Measurements from ENCODE around the gene CPED1.
"Not testable (repeated sequence)": the region's sequence is repeated elsewhere in the genome, so short reads cannot be mapped to it uniquely, and the experiment has no call there.

- TF ChIP-seq, protein P1, sequence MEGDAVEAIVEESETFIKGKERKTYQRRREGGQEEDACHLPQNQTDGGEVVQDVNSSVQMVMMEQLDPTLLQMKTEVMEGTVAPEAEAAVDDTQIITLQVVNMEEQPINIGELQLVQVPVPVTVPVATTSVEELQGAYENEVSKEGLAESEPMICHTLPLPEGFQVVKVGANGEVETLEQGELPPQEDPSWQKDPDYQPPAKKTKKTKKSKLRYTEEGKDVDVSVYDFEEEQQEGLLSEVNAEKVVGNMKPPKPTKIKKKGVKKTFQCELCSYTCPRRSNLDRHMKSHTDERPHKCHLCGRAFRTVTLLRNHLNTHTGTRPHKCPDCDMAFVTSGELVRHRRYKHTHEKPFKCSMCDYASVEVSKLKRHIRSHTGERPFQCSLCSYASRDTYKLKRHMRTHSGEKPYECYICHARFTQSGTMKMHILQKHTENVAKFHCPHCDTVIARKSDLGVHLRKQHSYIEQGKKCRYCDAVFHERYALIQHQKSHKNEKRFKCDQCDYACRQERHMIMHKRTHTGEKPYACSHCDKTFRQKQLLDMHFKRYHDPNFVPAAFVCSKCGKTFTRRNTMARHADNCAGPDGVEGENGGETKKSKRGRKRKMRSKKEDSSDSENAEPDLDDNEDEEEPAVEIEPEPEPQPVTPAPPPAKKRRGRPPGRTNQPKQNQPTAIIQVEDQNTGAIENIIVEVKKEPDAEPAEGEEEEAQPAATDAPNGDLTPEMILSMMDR (conservative IDR thresholded peaks at IDR 0.05; ENCODE audit: low read length) = not testable (repeated sequence)
- TF ChIP-seq EZH2phosphoT487 (IDR thresholded peaks at IDR 0.05; ENCODE audit: borderline replicate concordance, low read depth, low read length) = not testable (repeated sequence)
Measured at GRCh38 chr7:121075424-121075841, 86.9 kb downstream of the CPED1 start.

Measured in OCI-LY7 (cell line).